Caki2 (cell line): ENCODE results near the gene ALG10. TPM values are rescaled to one million over a fixed set of nuclear protein-coding genes. Genes with fewer than 3 reads are reported as not detected.
"Not testable (repeated sequence)": the region's sequence is repeated elsewhere in the genome, so short reads cannot be mapped to it uniquely, and the experiment has no call there.

Source experiments
- DNase-seq: peaks from one replicate; pipeline ENCODE4 v3.0.0-alpha.2; 2015; ENCODE audit warnings: low read depth
- in situ Hi-C: cut with HindIII; loops from 2 replicates; pipeline ENCODE4 v1.10.0; 2016; ENCODE audit warnings: low sequenced_read_pairs, low pct_unique_long_range_greater_than_20kb, mixed read lengths
- total RNA-seq: library from RNA; depleted of rRNA; stranded (reverse); fragments of >200 nt; shearing (Covaris generic); gene quantifications from 2 replicates; pipeline ENCODE4 v1.2.3, GENCODE V29; 2014; ENCODE audit warnings: low replicate concordance; rRNA removed

Gene ALG10
- 1.5 and 5.7 TPM in 2 replicates for total RNA-seq

GRCh38 chr12:34022079-34022830 is at the start of gene ALG10:
ALG10 (plus strand) TSS chr12:34022496; CDS start chr12:34022600, 104 bp downstream.
- peak; percentile 97 for DNase-seq
- in situ Hi-C loops, result no loop called here

- in situ Hi-C loops, DNase-seq: not testable (repeated sequence)
Observed at GRCh38 chr12:33972884-33973283, 49.4 kb upstream of the ALG10 start.

- in situ Hi-C loops, result no loop called here
- DNase-seq, result no peak
Observed at GRCh38 chr12:33977887-33978286, 44.4 kb upstream of the ALG10 start.

GRCh38 chr12:33988197-33988805 is 34.0 kb upstream of the ALG10 start:
- DNase-seq, result no peak
- in situ Hi-C loops, result no loop called here

- peak; percentile 36 for DNase-seq
- in situ Hi-C loops, result no loop called here
Observed at GRCh38 chr12:33988913-33989312, 33.4 kb upstream of the ALG10 start.

GRCh38 chr12:33994857-33995808 is 27.2 kb upstream of the ALG10 start:
- in situ Hi-C loops, result no loop called here
- DNase-seq, result no peak

- in situ Hi-C loops, result not testable (repeated sequence)
Observed at GRCh38 chr12:34008835-34009234, 13.5 kb upstream of the ALG10 start.

GRCh38 chr12:34016361-34016760 is 5.9 kb upstream of the ALG10 start:
- no peak for DNase-seq
- in situ Hi-C loops, result no loop called here

More at GRCh38 chr12:34008835-34009234, 13.5 kb upstream of the ALG10 start:
- not testable (repeated sequence) for DNase-seq

- no peak for DNase-seq
- in situ Hi-C loops, result no loop called here
Observed at GRCh38 chr12:34021071-34021470, 1.2 kb upstream of the ALG10 start.

GRCh38 chr12:34027661-34028060 is 5.4 kb downstream of the ALG10 start:
- DNase-seq, in situ Hi-C loops: not testable (repeated sequence)

- DNase-seq, result no peak
- in situ Hi-C loops, result no loop called here
Observed at GRCh38 chr12:34030591-34030990, 8.3 kb downstream of the ALG10 start.

GRCh38 chr12:34033628-34034296 is 11.5 kb downstream of the ALG10 start:
- peak; percentile 31 for DNase-seq
- in situ Hi-C loops, result no loop called here

- DNase-seq, in situ Hi-C loops: not testable (repeated sequence)
Observed at GRCh38 chr12:34038357-34038756, 16.1 kb downstream of the ALG10 start.

GRCh38 chr12:34046570-34046969 is 24.3 kb downstream of the ALG10 start:
- DNase-seq, result no peak
- in situ Hi-C loops, result no loop called here

- DNase-seq, in situ Hi-C loops: not testable (repeated sequence)
Observed at GRCh38 chr12:34047855-34048254, 25.6 kb downstream of the ALG10 start.

GRCh38 chr12:34048714-34049113 is 26.4 kb downstream of the ALG10 start:
- no peak for DNase-seq
- in situ Hi-C loops, result no loop called here

- DNase-seq, result no peak
- in situ Hi-C loops, result no loop called here
Observed at GRCh38 chr12:34051486-34051885, 29.2 kb downstream of the ALG10 start.

- DNase-seq, result no peak
- in situ Hi-C loops, result no loop called here
Observed at GRCh38 chr12:34054938-34055337, 32.6 kb downstream of the ALG10 start.
